SK-N-SH (cell line): ENCODE measurements around the gene GGT5. TPM values are rescaled to one million over a fixed set of nuclear protein-coding genes. Genes with fewer than 3 reads are reported as not detected.

ENCODE experiments used
- CTCF ChIA-PET: fragments of 300-600, 350-600 bp; formaldehyde crosslinking; extraction: SDS; loops from one replicate; lab custom pipeline; 2021; lab: Yijun Ruan, JAX
- POLR2A ChIA-PET: fragments of 350-600 bp; sonication (Branson Sonifier 250); formaldehyde crosslinking; extraction: SDS; loops from one replicate; lab custom pipeline; 2020; ENCODE audit warnings: antibody characterized with exemption, inconsistent platforms; lab: Yijun Ruan, JAX
- DNase-seq: peaks from one replicate; pipeline ENCODE4 v3.0.0; 2012
- H2AFZ ChIP-seq: fragments of 200-600 bp; sonication (generic); 2 replicates; pipeline ENCODE4 v1.8.1; 2016; ENCODE audit warnings: antibody characterized with exemption, mild to moderate bottlenecking, low read depth
- H3F3A ChIP-seq: fragments of 200-600 bp; sonication (generic); replicated peaks from 2 replicates; pipeline ENCODE3; 2016; ENCODE audit warnings: antibody characterized with exemption, mild to moderate bottlenecking; ENCODE audit not compliant: insufficient read depth
- H3K27ac ChIP-seq, 2 experiments: fragments of 200-500 bp in 1 of 2; fragments of 200-600 bp in 1 of 2; sonication (Bioruptor generic) in 1 of 2; sonication (generic), shearing (Covaris generic) in 1 of 2; 2 replicates each; pipeline versions ENCODE4 v1.5.1 to v1.6.1; 2014 to 2016; ENCODE audit warnings: low read depth in 2 of 2, inconsistent platforms in 1 of 2, low read length in 1 of 2, mild to moderate bottlenecking in 1 of 2, mixed read lengths in 1 of 2
- H3K27me3 ChIP-seq: fragments of 200-600 bp; sonication (generic), shearing (Covaris generic); 2 replicates; pipeline ENCODE4 v1.6.1; 2016; ENCODE audit warnings: mixed run types; ENCODE audit not compliant: insufficient read depth
- H3K36me3 ChIP-seq, 2 experiments: fragments of 200-500 bp in 1 of 2; fragments of 200-600 bp in 1 of 2; sonication (Bioruptor generic) in 1 of 2; sonication (generic) in 1 of 2; replicated peaks in 1 of 2; 2 replicates each; pipeline versions ENCODE3 to v1.5.1; 2014 to 2016; ENCODE audit warnings: low read length in 1 of 2, mild to moderate bottlenecking in 1 of 2; ENCODE audit not compliant: insufficient read depth in 2 of 2, control insufficient read depth in 1 of 2
- H3K4me1 ChIP-seq, 2 experiments: fragments of 200-500 bp in 1 of 2; fragments of 200-600 bp in 1 of 2; sonication (Bioruptor generic) in 1 of 2; sonication (generic), shearing (Covaris generic) in 1 of 2; 2 replicates each; pipeline versions ENCODE4 v1.5.1 to v1.6.1; 2014 to 2016; ENCODE audit warnings: low read depth in 1 of 2, low read length in 1 of 2, mixed run types in 1 of 2; ENCODE audit not compliant: insufficient read depth in 2 of 2, control insufficient read depth in 1 of 2
- H3K4me2 ChIP-seq: fragments of 200-600 bp; sonication (generic), shearing (Covaris generic); 2 replicates; pipeline ENCODE4 v1.6.1; 2017; ENCODE audit warnings: mixed run types
- H3K4me3 ChIP-seq, 2 experiments: fragments of 200-500 bp in 1 of 2; fragments of 200-600 bp in 1 of 2; sonication (Bioruptor generic) in 1 of 2; sonication (generic), shearing (Covaris generic) in 1 of 2; 2 replicates each; pipeline versions ENCODE4 v1.5.1 to v1.8.1; 2014 to 2016; ENCODE audit warnings: low read depth in 2 of 2, inconsistent platforms in 1 of 2, low read length in 1 of 2, mild to moderate bottlenecking in 1 of 2, mixed read lengths in 1 of 2, moderate library complexity in 1 of 2
- H3K79me2 ChIP-seq: fragments of 200-600 bp; sonication (generic); 2 replicates; pipeline ENCODE4 v1.8.1; 2017; ENCODE audit warnings: mild to moderate bottlenecking; ENCODE audit not compliant: insufficient read depth
- H3K9ac ChIP-seq: fragments of 200-600 bp; sonication (generic); 2 replicates; pipeline ENCODE4 v1.6.1; 2017; ENCODE audit warnings: mixed run types
- H3K9me2 ChIP-seq: fragments of 200-600 bp; sonication (generic); 2 replicates; pipeline ENCODE4 v1.6.1; 2017; ENCODE audit warnings: mixed run types
- H3K9me3 ChIP-seq: fragments of 200-600 bp; sonication (generic); 2 replicates; pipeline ENCODE4 v1.6.1; 2017; ENCODE audit warnings: mixed run types, mild to moderate bottlenecking, moderate library complexity
- H4K20me1 ChIP-seq: fragments of 200-600 bp; sonication (generic); 2 replicates; pipeline ENCODE4 v1.6.1; 2017; ENCODE audit warnings: mild to moderate bottlenecking, mixed run types; ENCODE audit not compliant: insufficient read depth
- EZH2phosphoT487 ChIP-seq: fragments of 200-600 bp; sonication (generic); IDR thresholded peaks from 2 replicates; pipeline ENCODE4 v1.6.1; 2017; ENCODE audit warnings: low read depth, mixed run types, mild to moderate bottlenecking, antibody characterized with exemption, moderate library complexity, borderline replicate concordance
- FOXJ3 ChIP-seq: sonication (generic); formaldehyde crosslinking; IDR thresholded peaks from 2 replicates; pipeline ENCODE4 v1.5.1; 2020; ENCODE audit warnings: mild to moderate bottlenecking, missing genetic modification reagents
- FOXM1 ChIP-seq: IDR thresholded peaks from 2 replicates; pipeline ENCODE4 v1.4.0; 2012; ENCODE audit warnings: low read depth, mild to moderate bottlenecking
- GABPA ChIP-seq: IDR thresholded peaks from 2 replicates; pipeline ENCODE4 v1.4.0; 2012; ENCODE audit warnings: low read depth, mild to moderate bottlenecking
- MXI1 ChIP-seq: IDR thresholded peaks from 2 replicates; pipeline ENCODE4 v1.6.1; 2012; ENCODE audit warnings: mild to moderate bottlenecking, low read depth, low read length, improper control_type of control experiment
- NFIC ChIP-seq: IDR thresholded peaks from 2 replicates; pipeline ENCODE4 v1.4.0; 2012; ENCODE audit warnings: borderline replicate concordance
- NRF1 ChIP-seq: IDR thresholded peaks from 2 replicates; pipeline ENCODE4 v1.6.1; 2012; ENCODE audit warnings: low read depth, mild to moderate bottlenecking, low read length
- POLR2AphosphoS5 ChIP-seq: IDR thresholded peaks from 2 replicates; pipeline ENCODE4 v1.6.1; 2012; ENCODE audit warnings: low read depth, low read length
- RFX5 ChIP-seq: IDR thresholded peaks from 2 replicates; pipeline ENCODE4 v1.6.1; 2012; ENCODE audit warnings: mild to moderate bottlenecking, improper control_type of control experiment, low read length
- SIN3A ChIP-seq: IDR thresholded peaks from 2 replicates; pipeline ENCODE4 v1.6.1; 2012; ENCODE audit warnings: low read depth, mild to moderate bottlenecking, low read length, moderate library complexity, borderline replicate concordance
- SMC3 ChIP-seq: IDR thresholded peaks from 2 replicates; pipeline ENCODE4 v1.6.1; 2012; ENCODE audit warnings: low read depth, low read length, improper control_type of control experiment
- TCF12 ChIP-seq: IDR thresholded peaks from 2 replicates; pipeline ENCODE4 v1.4.0; 2012
- YY1 ChIP-seq: IDR thresholded peaks from 2 replicates; pipeline ENCODE4 v1.4.0; 2012; ENCODE audit warnings: low read depth, mild to moderate bottlenecking
- WGBS: methylation state at CpG from one replicate; pipeline ENCODE4 v1.1.6; 2017; ENCODE audit warnings: low lambda C conversion rate; 5-methylcytosine and 5-hydroxymethylcytosine counted together
- polyA plus RNA-seq, 3 experiments: library from polyadenylated mRNA; depleted of rRNA; stranded (reverse); fragments of >200 nt; gene quantifications; 2 replicates each; pipeline ENCODE4 v1.2.3, GENCODE V29; 2012
- TF ChIP-seq, protein P1 (sequence below): fragments of 150-350 bp; IDR thresholded peaks from 2 replicates; pipeline ENCODE4 v1.6.1; 2016; ENCODE audit warnings: mild to moderate bottlenecking, low read depth, low read length
- TF ChIP-seq, protein P2 (sequence below): fragments of 150-350 bp; IDR thresholded peaks from 2 replicates; pipeline ENCODE4 v1.6.1; 2017; ENCODE audit warnings: antibody characterized with exemption, low read length, low read depth, borderline replicate concordance
- TF ChIP-seq, protein P3 (sequence below): IDR thresholded peaks from 2 replicates; pipeline ENCODE4 v1.4.0; 2012; ENCODE audit warnings: low read depth

Gene GGT5
- polyA plus RNA-seq, 1 of the 3 experiments (the other 2 are of a cell fraction), result 4.6 TPM

DNA sequence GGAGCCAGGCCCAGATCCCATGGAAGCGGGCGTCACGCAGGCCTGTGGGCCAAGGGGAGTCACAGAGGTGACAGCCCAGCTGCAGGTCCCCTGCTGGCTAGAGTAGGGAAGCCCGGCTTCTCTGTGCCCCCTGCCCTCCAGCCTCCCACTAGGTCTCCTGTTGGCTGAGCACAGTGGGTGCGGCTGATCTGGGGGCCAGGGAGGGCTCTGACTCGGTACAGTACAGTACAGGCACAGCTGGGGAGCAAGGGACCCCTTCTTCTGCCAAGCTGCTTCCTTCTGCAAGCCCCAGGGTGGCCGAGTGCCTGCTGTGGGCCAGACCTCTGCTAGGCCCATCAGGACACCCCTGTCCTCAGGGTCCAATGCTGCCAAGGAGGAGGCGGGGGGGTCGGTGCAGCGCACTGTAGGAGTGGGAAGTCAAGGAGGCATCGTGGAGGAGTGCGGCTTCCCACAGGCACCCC is 53.5 kb downstream of the GGT5 start (continued):
- TF ChIP-seq, protein P1, sequence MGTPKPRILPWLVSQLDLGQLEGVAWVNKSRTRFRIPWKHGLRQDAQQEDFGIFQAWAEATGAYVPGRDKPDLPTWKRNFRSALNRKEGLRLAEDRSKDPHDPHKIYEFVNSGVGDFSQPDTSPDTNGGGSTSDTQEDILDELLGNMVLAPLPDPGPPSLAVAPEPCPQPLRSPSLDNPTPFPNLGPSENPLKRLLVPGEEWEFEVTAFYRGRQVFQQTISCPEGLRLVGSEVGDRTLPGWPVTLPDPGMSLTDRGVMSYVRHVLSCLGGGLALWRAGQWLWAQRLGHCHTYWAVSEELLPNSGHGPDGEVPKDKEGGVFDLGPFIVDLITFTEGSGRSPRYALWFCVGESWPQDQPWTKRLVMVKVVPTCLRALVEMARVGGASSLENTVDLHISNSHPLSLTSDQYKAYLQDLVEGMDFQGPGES, result no peak

DNA sequence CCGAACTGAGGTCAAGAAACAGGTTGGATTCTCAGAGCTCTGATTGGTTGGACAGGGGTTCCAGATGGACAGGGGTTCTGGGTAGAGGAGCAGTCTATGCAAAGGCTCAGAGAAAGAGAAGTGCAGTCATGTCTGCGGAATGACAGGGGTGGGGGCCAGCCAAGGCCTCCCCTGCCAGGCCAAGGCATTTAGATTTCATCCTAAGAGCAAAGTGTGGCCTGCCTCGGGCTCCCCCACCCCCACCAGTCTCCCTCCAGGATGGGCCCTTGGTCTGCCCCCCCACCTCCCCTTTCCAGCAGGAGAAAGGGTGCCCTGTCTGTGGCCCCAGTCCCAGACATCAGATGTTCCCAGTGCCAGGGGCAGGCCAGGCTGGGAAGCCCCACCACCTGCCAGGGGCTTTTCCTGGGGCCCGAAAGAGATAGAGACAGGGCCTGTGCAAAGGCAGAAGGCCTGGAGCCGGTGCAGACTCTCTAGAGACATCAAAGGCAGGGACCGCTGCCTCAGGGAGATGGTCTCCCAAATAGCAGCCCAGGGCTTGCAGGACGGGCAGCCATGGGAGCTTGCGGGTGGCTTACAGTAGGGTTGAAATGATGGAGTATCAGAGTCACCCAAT is 54.2 kb downstream of the GGT5 start:
- POLR2A ChIA-PET, result no interaction called here
- CTCF ChIA-PET, result interaction anchor here (0.6 to 3.6 kb wide), 32 partner anchors 8 to 381 kb away, joined by 3 to 94 read pairs (median 5); partner anchors contain the start of genes GGT5 and SUSD2
- H2AFZ ChIP-seq, result no peak overlapping the region

More for the DNA sequence above, 54.2 kb downstream of the GGT5 start:
- WGBS, result 96% methylated on average over 6 of the region's 8 CpGs
- H3F3A ChIP-seq, result no peaks in the 10 kb centered on the region
- TF ChIP-seq NRF1 (no peak), SMC3 (no peak), TCF12 (no peak), FOXJ3 (CRISPR knock-in tag) (no peak), NFIC (no peak), RFX5 (no peak), POLR2AphosphoS5 (no peak), YY1 (no peak), FOXM1 (no peak), SIN3A (no peak), EZH2phosphoT487 (no peak), GABPA (no peak), MXI1 (no peak)
- TF ChIP-seq, protein P2, sequence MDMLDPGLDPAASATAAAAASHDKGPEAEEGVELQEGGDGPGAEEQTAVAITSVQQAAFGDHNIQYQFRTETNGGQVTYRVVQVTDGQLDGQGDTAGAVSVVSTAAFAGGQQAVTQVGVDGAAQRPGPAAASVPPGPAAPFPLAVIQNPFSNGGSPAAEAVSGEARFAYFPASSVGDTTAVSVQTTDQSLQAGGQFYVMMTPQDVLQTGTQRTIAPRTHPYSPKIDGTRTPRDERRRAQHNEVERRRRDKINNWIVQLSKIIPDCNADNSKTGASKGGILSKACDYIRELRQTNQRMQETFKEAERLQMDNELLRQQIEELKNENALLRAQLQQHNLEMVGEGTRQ, result no peak
- TF ChIP-seq, protein P1, result no peak
- TF ChIP-seq, protein P3, sequence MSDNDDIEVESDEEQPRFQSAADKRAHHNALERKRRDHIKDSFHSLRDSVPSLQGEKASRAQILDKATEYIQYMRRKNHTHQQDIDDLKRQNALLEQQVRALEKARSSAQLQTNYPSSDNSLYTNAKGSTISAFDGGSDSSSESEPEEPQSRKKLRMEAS, result no peak
- peak; percentile 34 for DNase-seq
- H3K36me3 ChIP-seq, result no peaks in the 10 kb centered on the region
- no peaks in the 10 kb centered on the region for H4K20me1 ChIP-seq
- no peaks in the 10 kb centered on the region for H3K9me2 ChIP-seq
- no peak overlapping the region for H3K4me2 ChIP-seq
- no peak overlapping the region for H3K9ac ChIP-seq
- no peak overlapping the region for H3K4me3 ChIP-seq
- H3K27ac ChIP-seq, result no peak overlapping the region; a peak in 1 of 4 replicates
- H3K9me3 ChIP-seq, result no peaks in the 10 kb centered on the region
- no peaks in the 10 kb centered on the region for H3K79me2 ChIP-seq
- no peaks in the 10 kb centered on the region for H3K27me3 ChIP-seq
- peaks cover 0 to 15% of the 10 kb centered on the region in 2 experiments; a peak in 1 of 4 replicates for H3K4me1 ChIP-seq
